HEK293 (cell line): ENCODE data around the gene PTGR1.

ENCODE experiments used
- CTCF ChIP-seq: fragments of 450-650 bp; formaldehyde crosslinking; IDR thresholded peaks from 2 replicates; pipeline ENCODE4 v1.5.1; 2016; ENCODE audit warnings: missing biosample characterization, missing genetic modification characterization
- PRDM4 ChIP-seq: fragments of 450-650 bp; formaldehyde crosslinking; IDR thresholded peaks from 2 replicates; pipeline ENCODE4 v1.5.1; 2017; ENCODE audit warnings: missing biosample characterization, missing genetic modification characterization
- ZNF121 ChIP-seq: fragments of 450-650 bp; formaldehyde crosslinking; IDR thresholded peaks from 2 replicates; pipeline ENCODE4 v1.5.1; 2016; ENCODE audit warnings: missing biosample characterization, missing genetic modification characterization
- ZNF335 ChIP-seq: fragments of 450-650 bp; formaldehyde crosslinking; conservative IDR thresholded peaks from 2 replicates; pipeline ENCODE4 v1.5.1; 2016; ENCODE audit warnings: missing biosample characterization, missing genetic modification characterization
- ZNF362 ChIP-seq: fragments of 450-650 bp; formaldehyde crosslinking; IDR thresholded peaks from 2 replicates; pipeline ENCODE4 v1.5.1; 2016; ENCODE audit warnings: missing biosample characterization, missing genetic modification characterization
- ZNF629 ChIP-seq: fragments of 450-650 bp; formaldehyde crosslinking; IDR thresholded peaks from 2 replicates; pipeline ENCODE4 v1.5.1; 2017; ENCODE audit warnings: missing biosample characterization, missing genetic modification characterization
- ZNF701 ChIP-seq: fragments of 450-650 bp; formaldehyde crosslinking; IDR thresholded peaks from 2 replicates; pipeline ENCODE4 v1.5.1; 2016; ENCODE audit warnings: missing biosample characterization, missing genetic modification characterization

GRCh38 chr9:111605041-111605559 is 5.7 kb upstream of the PTGR1 start:
- TF ChIP-seq ZNF362 (tag by site-specific recombination): no peak
- no peak for TF ChIP-seq ZNF335 (tag by site-specific recombination)
- no peak for TF ChIP-seq PRDM4
- no peak for TF ChIP-seq ZNF701 (tag by site-specific recombination)
- TF ChIP-seq ZNF629: no peak
- no peak for TF ChIP-seq CTCF
- TF ChIP-seq ZNF121 (tag by site-specific recombination): no peak
